Testis (tissue), 3 donors: Measurements from ENCODE around the gene PNPLA2. TPM values are rescaled to one million over a fixed set of nuclear protein-coding genes. Genes with fewer than 3 reads are reported as not detected.
A peak's percentile ranks its signal among the peaks of the same experiment; 100 is the strongest.

Source experiments
- DNase-seq: peaks from one replicate; pipeline ENCODE4 v3.0.0-alpha.2; 2019
- H3K27ac ChIP-seq, 2 donors: fragments of 200-600 bp; sonication (generic); one replicate each; pipeline ENCODE4 v1.5.1; 2019
- H3K27me3 ChIP-seq: fragments of 200-600 bp; sonication (generic); one replicate; pipeline ENCODE4 v1.5.1; 2019
- H3K36me3 ChIP-seq: fragments of 200-600 bp; sonication (generic); one replicate; pipeline ENCODE4 v1.5.1; 2017; ENCODE audit warnings: low read depth; ENCODE audit errors: missing control alignments
- H3K4me1 ChIP-seq: fragments of 200-600 bp; sonication (generic); one replicate; pipeline ENCODE4 v1.5.1; 2019
- H3K4me3 ChIP-seq, 2 donors: fragments of 200-600 bp; sonication (generic); one replicate each; pipeline ENCODE4 v1.5.1; 2017 to 2019
- H3K9me3 ChIP-seq: fragments of 200-600 bp; sonication (generic); one replicate; pipeline ENCODE4 v1.5.1; 2017
- POLR2A ChIP-seq: fragments of 450-650 bp; IDR thresholded peaks from one replicate; pipeline ENCODE4 v1.6.1; 2017; ENCODE audit warnings: antibody characterized with exemption, mild to moderate bottlenecking, moderate library complexity
- WGBS, 2 donors: methylation state at CpG; one replicate each; pipeline ENCODE4 v1.1.5; 2018; 5-methylcytosine and 5-hydroxymethylcytosine counted together
- intact Hi-C: fragments of 100-400 bp; cut with DNase I; formaldehyde crosslinking; loops from one replicate; pipeline ENCODE4 v1.15.1; 2023; ENCODE audit warnings: low total_unique reads
- polyA plus RNA-seq: library from polyadenylated mRNA; stranded (reverse); fragments of 350-450 nt; fragmentation: Illumina TruSeq; extraction: RNeasy Lipid Tissue Mini Kit (QIAGEN cat#74804); gene quantifications from one replicate; pipeline ENCODE4 v1.2.3, GENCODE V29; 2014; ENCODE audit warnings: low read depth, low replicate concordance; ENCODE audit not compliant: insufficient read depth
- total RNA-seq, 2 donors: library from RNA; depleted of rRNA; stranded (reverse); fragments of >200 nt; gene quantifications; one replicate each; pipeline ENCODE4 v1.2.3, GENCODE V29; 2016
- TF ChIP-seq, protein P1 (sequence below), 3 experiments: fragments of 450-650 bp in 2 of 3; fragments of 200-600 bp in 1 of 3; sonication (generic) in 1 of 3; IDR thresholded peaks; one replicate each; pipeline ENCODE4 v1.5.1; 2016 to 2019; ENCODE audit warnings: antibody characterized with exemption in 3 of 3, mild to moderate bottlenecking in 2 of 3, moderate library complexity in 1 of 3

The PNPLA2 gene
- total and polyA plus RNA-seq, 3 donors from 2014 or later, result 86.7 to 108 (median 96.7) TPM

DNA sequence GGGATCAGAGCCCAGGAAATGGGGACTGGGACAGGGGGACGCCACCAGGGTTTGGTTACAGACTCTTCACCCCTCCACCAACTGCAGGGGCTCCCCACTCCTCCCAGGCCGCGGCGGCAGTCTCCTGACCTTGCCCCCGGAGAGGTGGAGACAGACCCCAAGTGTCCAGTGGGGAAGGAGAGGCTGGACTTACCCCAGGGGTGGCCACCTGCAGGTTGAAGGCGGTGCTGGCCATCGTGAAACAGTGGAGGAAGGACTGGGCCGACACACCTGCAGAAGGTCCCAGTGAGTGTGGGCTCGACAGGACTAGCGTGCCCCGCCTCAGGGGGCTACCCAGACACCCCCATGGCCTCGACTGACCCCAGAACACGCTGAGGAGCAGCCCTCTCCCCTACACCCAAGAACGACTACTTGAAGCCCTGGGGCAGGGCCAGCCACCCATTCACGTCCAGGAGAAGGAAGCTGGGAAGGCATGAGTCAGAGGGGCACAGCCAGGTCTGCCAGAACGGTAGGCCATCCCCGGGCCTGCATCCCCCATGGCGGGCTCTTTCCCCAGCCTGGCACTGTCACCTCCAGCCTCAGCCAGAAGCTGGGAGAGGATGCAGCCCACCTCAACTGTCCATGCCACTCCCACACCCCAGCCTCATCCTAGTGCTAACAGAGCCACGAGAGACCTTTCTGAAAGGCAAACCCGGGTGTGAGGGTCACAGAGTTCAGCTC lies 43.7 kb upstream of the PNPLA2 start:
- intact Hi-C loops, result no loop called here
- H3K36me3 ChIP-seq, result no peaks in the 10 kb centered on the region
- no peak overlapping the region for H3K4me3 ChIP-seq
- no peak for TF ChIP-seq POLR2A
- TF ChIP-seq, protein P1, sequence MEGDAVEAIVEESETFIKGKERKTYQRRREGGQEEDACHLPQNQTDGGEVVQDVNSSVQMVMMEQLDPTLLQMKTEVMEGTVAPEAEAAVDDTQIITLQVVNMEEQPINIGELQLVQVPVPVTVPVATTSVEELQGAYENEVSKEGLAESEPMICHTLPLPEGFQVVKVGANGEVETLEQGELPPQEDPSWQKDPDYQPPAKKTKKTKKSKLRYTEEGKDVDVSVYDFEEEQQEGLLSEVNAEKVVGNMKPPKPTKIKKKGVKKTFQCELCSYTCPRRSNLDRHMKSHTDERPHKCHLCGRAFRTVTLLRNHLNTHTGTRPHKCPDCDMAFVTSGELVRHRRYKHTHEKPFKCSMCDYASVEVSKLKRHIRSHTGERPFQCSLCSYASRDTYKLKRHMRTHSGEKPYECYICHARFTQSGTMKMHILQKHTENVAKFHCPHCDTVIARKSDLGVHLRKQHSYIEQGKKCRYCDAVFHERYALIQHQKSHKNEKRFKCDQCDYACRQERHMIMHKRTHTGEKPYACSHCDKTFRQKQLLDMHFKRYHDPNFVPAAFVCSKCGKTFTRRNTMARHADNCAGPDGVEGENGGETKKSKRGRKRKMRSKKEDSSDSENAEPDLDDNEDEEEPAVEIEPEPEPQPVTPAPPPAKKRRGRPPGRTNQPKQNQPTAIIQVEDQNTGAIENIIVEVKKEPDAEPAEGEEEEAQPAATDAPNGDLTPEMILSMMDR (IDR thresholded peaks at IDR 0.05), result no peak
- no peak for DNase-seq
- peaks cover 30% of the 10 kb centered on the region for H3K4me1 ChIP-seq
- H3K27ac ChIP-seq, result peak overlapping the region in 1 of 2 donors; percentile 24
- WGBS, 2 donors, result 61 to 87% methylated on average over 7 to 20 of the region's 20 CpGs
- no peaks in the 10 kb centered on the region for H3K27me3 ChIP-seq
- H3K9me3 ChIP-seq, result no peaks in the 10 kb centered on the region

DNA sequence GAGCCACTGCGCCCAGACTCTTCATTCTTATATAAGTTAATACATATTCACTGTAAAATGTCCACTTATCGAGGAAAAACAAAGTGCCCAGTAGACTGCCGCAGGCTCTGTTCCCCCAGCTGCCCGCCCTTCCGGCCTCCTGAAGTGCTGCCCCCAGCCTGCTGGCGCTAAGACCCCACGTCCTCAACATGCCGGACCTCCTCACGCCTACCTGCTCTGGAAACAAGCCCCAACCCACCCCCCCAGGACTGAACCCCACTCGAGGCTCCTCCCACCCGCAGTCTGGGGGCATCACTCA lies 42.5 kb upstream of the PNPLA2 start:
- Histone ChIP-seq H3K4me1 (peaks cover 30% of the 10 kb centered on the region), H3K36me3 (no peaks in the 10 kb centered on the region), H3K27ac (peak overlapping the region; percentile 14 to 82), H3K9me3 (no peaks in the 10 kb centered on the region), H3K4me3 (peak overlapping the region; percentile 67 to 97), H3K27me3 (no peaks in the 10 kb centered on the region)
- no peak for DNase-seq
- TF ChIP-seq, protein P1 (IDR thresholded peaks at IDR 0.05), result no peak
- TF ChIP-seq POLR2A, result no peak
- intact Hi-C loops, result no loop called here
- WGBS, 2 donors, result 23% methylated on average over 10 to 11 of the region's 11 CpGs

DNA sequence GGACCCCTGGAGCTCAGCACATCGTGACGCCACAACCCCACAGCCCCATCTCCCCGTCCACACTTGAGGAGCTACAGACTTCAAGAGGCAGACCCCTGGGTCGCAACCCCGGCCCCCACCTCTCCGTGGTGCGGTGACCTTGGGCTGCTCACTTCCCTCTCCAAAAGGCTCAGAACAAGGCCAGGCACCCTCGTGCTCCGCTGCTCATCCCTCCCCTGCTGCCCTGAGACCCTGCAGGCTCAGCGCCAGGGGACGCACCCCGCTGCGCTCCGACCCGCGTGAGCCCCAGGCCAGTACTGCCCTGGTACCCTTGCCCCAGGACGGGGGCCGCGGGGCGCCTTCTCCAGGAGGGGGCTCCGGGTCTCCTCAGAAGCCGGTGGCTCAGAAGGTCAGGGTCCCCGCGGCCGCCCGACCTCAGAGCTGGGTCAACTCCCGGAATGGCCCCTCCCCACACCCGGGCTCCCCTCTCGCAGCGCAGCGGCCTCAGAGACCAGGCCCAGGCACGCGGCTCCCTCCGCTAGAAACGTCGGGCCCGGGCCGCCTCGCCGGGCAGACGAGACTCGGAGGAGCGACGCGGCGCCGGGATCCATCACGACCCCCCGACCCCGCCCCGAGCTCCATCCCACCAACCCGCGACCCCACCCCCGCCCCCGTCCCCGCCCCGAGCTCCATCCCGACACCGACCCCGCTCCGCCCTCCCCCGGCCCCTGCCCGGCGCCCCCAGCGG lies 42.0 kb upstream of the PNPLA2 start:
- intact Hi-C loops, result no loop called here
- peak; percentile 46 for DNase-seq
- H3K27ac ChIP-seq, result peak overlapping the region; percentile 14 to 82
- TF ChIP-seq POLR2A, result no peak
- TF ChIP-seq, protein P1 (IDR thresholded peaks at IDR 0.05), result no peak
- no peaks in the 10 kb centered on the region for H3K9me3 ChIP-seq
- no peaks in the 10 kb centered on the region for H3K27me3 ChIP-seq
- peak overlapping the region; percentile 67 to 97 for H3K4me3 ChIP-seq
- WGBS, 2 donors, result 1 to 2% methylated on average over 13 to 52 of the region's 65 CpGs
- peaks cover 30% of the 10 kb centered on the region for H3K4me1 ChIP-seq
- no peaks in the 10 kb centered on the region for H3K36me3 ChIP-seq

DNA sequence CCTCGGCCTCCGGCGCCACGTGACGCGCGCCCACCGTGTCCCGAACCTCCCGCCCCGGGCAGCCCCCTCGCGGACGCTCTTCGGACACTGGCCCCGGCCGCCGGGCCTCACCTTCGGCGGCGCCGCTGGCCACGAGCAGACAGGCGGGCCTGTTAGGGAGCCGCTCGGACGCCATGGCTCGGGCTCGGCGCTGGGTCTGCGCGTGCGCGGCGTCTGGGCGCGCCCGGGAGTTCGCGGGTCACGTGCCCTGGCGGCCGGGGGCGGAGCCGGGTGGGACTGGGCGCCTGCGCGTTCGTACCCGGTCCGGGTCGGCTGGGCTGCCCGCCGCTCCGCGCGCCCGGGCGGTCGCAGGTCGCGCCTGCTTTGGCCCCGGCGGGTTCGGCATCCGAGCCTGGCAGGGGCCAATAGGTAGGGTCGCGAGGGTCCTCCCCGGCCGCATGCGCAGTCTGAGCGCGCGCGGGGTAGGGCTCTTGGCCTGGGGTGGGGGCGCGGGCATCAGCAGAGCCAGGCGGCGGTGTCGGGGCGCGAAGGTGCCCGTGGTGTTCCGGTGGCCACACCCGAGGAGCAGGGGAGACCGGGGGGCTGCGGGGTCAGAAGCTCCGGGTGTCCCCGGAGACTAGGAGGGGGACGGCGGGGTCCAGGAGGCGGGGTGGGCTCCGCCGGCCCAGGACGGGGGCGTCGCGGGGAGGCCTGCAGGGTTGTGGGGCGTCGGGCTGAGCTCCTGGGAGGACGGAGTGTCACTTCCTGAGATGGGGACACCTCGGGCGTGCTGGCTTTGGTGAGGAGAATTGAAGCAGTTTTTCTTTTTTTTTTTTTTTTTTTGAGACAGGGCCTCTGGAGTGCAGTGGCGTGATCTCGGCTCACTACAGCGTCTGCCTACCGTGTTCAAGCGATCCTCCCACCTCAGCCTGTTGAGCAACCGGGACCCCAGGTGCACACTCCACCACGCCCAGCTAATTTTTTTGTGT lies 41.1 kb upstream of the PNPLA2 start, which contains the start of gene GATD1:
TSS of gene GATD1 (minus strand) at position 200 of the 968 bp plus-strand sequence. CDS start at position 175, 25 bp downstream.
- intact Hi-C loops, result no loop called here
- WGBS, 2 donors, result 2 to 3% methylated on average over 25 to 72 of the region's 110 CpGs
- peak; percentile 91 for DNase-seq
- peak within 1 kb of the TSS; percentile 82 to 86 for H3K27ac ChIP-seq
- H3K27me3 ChIP-seq, result no peaks in the 10 kb centered on the region
- peaks cover 27% of the 10 kb centered on the region for H3K4me1 ChIP-seq
- no peaks in the 10 kb centered on the region for H3K9me3 ChIP-seq
- TF ChIP-seq POLR2A, result peak; percentile 23
- TF ChIP-seq, protein P1 (IDR thresholded peaks at IDR 0.05), result no peak
- no peaks in the 10 kb centered on the region for H3K36me3 ChIP-seq
- peak within 1 kb of the TSS; percentile 67 to 97 for H3K4me3 ChIP-seq
